HG03354 (cell line): ENCODE results near the gene MEF2D.

Experiments
- ATAC-seq: cut with Tn5 transposase; IDR thresholded peaks from one replicate; pipeline ENCODE4 v1.9.1; 2021; ENCODE audit warnings: mild to moderate bottlenecking; ENCODE audit not compliant: unreplicated experiment, poor library complexity, severe bottlenecking

MEF2D gene

GRCh38 chr1:156434989-156435544 is 65.5 kb downstream of the MEF2D start:
- ATAC-seq, result no peak

DNA sequence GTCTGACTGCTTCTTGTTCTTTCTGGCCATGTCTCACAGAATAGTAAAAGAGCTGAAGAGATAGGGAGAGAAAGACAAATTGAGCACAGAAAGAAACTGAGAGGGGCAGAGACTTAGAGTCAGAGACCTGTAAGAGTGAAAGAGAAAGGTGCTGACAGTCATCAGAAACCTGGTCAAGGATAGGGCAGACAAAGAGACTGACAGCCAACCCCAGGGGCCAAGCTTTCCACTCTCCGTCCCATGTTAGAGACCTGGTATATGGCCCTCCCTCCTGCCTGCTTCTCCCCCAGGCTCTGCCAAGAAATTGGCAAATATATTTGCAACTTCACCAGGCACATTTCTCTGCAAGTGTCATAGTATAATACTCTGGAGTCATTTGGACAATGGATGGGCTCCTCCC is 67.0 kb downstream of the MEF2D start:
- ATAC-seq, result no peak

GRCh38 chr1:156433032-156433431 is 67.5 kb downstream of the MEF2D start:
- ATAC-seq, result no peak

GRCh38 chr1:156432669-156433018 is 67.9 kb downstream of the MEF2D start:
- ATAC-seq, result no peak

DNA sequence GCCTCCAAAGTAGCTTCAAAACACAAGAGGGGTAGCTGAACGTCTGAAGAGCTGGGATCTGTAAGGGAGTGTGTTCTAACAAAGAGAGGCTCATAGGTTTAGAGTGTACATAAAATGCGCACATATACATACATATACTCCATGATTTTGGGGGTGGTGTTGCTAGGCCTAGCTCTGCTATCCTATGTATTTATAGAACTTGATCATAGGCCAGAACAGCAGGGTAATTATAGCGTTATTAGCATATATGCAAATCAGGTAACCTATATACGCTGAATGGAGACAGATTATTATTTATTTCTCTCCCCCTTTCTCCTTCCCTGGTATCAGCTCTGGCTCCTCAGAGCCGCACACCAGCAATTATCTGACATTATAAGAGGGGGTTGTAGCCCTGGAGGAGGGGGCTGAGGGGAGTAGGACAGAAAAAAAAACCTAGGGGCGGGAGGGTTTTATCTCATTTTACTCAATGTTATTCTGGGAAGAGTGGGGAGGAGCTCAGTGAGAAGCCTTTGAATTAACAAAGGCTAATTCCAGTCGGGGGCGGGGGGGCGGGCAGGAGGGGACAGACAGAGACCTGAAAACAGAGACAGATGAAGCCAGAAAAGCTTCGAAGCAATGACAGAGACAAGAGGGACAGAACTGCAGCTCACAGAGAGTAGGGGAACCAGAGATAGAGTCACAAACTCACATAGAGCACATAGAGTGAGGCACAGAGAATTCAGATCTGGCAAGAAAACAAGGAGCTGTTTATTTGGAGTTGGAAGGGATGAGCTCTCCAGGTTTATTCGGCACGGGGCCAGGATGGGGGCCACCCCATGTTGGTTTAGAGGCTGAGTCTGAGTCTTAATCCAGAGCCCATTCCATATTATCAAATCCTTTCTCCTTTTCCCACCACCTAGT is 68.6 kb downstream of the MEF2D start:
- no peak for ATAC-seq

- no peak for ATAC-seq
These were observed 69.2 kb downstream of the MEF2D start for GRCh38 chr1:156431366-156431765.

- no peak for ATAC-seq
These were observed 69.7 kb downstream of the MEF2D start for GRCh38 chr1:156430866-156431265.

GRCh38 chr1:156430303-156430702 is 70.3 kb downstream of the MEF2D start:
- no peak for ATAC-seq

GRCh38 chr1:156429313-156430060 is 71.1 kb downstream of the MEF2D start:
- no peak for ATAC-seq

GRCh38 chr1:156428746-156429288 is 71.8 kb downstream of the MEF2D start:
- ATAC-seq, result no peak

DNA sequence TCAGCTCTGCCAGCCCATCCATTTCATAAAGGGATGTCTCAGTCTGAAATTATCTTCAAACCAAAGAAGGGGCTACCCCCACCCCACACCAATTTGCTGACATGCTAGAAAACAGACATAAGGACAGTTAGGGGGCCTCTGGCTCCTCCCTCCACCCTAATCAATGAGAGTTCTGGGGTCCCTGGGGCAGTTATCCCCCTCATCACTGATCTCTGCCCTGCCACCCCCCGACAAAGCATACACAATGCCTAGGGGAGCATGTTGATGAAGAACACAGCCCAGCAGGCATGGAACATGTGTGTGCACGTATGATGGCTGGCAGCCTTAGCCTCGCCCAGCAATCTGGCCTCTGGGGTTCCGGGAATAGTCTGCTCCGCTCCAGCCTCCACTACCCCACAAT is 72.6 kb downstream of the MEF2D start:
- no peak for ATAC-seq

GRCh38 chr1:156425943-156426342 is 74.6 kb downstream of the MEF2D start:
- no peak for ATAC-seq

- no peak for ATAC-seq
These were observed 75.7 kb downstream of the MEF2D start for GRCh38 chr1:156424806-156425432.

DNA sequence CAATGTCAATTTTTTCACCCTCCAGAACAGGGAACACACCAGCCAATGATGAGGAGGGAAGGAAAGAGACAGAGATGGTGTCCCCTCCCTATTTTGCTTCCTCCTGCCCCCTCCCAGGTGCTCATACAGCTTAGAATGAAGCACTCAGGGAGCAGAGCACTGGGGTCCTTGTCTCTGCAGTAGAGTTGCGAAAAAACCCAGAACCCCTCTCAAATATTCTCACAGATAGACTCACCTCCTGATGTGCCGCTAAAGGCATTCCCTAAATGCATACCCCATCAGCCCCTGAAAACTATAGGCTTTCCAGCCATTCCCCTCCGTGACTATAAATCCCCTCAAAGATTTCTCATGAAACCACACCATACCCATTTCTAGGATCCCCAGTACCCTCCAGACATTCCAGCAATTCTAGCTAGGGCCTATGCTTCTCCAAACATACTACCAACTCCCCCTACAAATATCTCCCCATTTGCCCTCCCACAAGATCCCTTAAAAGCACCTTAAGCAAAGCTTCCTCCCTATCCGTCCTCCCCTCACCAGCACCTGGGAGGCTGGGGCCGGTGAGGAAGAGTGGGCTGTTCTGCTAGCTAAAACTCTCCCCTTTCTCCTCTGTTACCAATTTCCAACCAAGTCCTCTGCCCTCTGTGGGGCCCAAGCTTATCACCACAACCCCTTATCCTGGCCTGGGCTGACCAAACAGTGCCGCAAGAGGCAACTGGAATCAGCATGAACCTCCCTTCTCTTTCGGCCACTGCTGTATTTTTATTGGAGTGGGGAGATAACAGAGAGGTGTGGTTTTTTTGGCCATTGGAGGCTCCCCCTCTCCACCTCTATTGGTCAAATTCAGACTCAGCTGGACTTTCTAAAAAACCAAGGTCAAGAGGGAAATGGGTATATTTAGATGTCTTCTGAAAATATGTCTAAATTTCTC is 76.9 kb downstream of the MEF2D start:
- ATAC-seq, result no peak

- no peak for ATAC-seq
These were observed 77.9 kb downstream of the MEF2D start for GRCh38 chr1:156422602-156423091.

DNA sequence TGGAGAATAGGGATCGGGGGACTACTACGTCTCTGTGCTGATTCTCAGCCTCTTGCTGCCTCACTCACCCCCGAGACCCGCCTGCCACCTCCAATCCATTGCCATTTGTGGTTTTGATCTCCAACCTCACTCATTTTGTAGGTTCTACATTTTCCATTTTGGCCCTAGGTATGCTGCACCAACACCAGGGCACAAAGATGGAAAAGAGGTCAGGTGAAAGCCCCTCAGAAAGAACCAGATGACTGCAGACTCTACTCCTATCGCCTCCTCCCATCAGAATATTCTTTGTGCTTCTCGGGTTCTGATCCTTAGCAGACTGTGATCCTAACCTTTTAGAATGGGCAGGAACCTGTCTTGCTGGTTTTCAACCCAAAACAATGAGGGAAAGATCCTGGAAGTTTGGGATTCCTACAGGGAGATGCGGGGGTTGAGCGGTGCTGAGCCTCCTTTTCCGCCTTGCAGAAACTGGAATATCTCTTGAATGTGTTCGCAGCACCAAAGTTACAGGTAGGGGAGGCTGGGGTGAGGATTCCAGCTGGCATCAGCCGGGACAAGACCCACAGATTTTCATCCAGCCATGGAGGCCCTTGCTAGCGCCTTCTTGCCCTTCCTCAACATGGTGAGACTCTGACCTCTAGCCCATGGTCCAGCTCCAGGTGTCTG is 78.5 kb downstream of the MEF2D start:
- ATAC-seq, result no peak

DNA sequence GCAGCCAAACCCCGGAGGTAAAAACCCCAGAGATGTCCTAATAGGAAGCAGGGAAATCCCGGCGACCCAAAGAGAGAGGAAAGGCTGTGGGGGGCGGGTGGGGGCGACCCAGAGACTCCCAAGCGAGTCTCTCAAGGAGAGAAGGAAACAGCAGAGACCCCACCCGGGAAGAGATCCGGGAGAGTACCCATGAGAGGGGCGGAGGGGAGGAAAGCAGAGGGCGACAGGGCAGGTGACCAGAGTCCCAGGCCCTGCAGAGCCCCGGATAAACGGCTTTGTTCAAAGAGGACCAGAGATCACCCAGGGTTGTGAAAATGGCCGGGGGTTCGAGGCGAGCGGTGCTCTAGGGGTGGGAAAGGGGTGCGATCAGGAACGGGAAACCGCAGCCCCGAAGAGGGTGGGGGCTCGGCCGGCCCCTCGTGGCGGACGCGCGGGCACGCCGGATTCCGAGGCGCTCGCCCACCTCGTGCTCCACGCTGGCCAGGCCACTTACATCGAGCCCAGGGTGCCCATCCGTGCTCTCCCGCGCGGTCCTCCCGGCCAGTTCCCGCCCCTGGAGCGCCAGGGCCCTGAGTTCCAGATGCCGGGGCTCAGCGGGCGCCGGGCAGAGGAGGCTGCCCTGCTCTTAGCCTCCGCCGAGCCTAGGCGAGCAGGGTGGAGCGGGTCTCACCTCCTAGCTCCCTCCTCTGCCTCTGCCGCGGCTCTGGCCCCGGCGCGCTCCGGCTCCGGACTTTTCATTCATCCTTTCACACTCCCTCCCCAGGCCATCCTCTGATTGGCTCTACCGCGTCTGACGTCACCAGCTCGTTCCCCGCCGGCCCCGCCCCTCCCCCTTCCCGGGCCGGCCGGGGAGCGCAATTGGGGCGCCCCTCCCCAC is 79.3 kb downstream of the MEF2D start:
- ATAC-seq, result peak; percentile 79
